HUES6 (cell line): Measurements from ENCODE around the gene CUX1.
A peak's percentile ranks its signal among the peaks of the same experiment; 100 is the strongest.
"Not testable (repeated sequence)": the region's sequence is repeated elsewhere in the genome, so short reads cannot be mapped to it uniquely, and the experiment has no call there.

Experiments
- H3K27ac ChIP-seq: 2 replicates; pipeline ENCODE4 v1.7.0; 2013; ENCODE audit warnings: low read depth, mild to moderate bottlenecking, low read length, inconsistent platforms
- H3K27me3 ChIP-seq: 2 replicates; pipeline ENCODE4 v1.6.1; 2013; ENCODE audit warnings: low read length; ENCODE audit not compliant: control insufficient read depth, insufficient read depth
- H3K36me3 ChIP-seq: 2 replicates; pipeline ENCODE4 v1.6.1; 2013; ENCODE audit warnings: low read length; ENCODE audit not compliant: control insufficient read depth, insufficient read depth
- H3K4me1 ChIP-seq: 2 replicates; pipeline ENCODE4 v1.6.1; 2013; ENCODE audit warnings: low read length; ENCODE audit not compliant: control insufficient read depth, insufficient read depth
- H3K4me3 ChIP-seq: 2 replicates; pipeline ENCODE4 v1.5.1; 2013; ENCODE audit warnings: low read depth, low read length
- H3K9ac ChIP-seq: one replicate; pipeline ENCODE4 v1.6.1; 2013; ENCODE audit warnings: mild to moderate bottlenecking, low read length
- H3K9me3 ChIP-seq: 2 replicates; pipeline ENCODE4 v1.6.1; 2013; ENCODE audit warnings: low read depth, low read length; ENCODE audit not compliant: control insufficient read depth, insufficient read depth

CUX1 gene

GRCh38 chr7:102120666-102121195 lies 303.3 kb downstream of the CUX1 start:
- H3K36me3 ChIP-seq: peaks cover 25% of the 10 kb centered on the region

DNA sequence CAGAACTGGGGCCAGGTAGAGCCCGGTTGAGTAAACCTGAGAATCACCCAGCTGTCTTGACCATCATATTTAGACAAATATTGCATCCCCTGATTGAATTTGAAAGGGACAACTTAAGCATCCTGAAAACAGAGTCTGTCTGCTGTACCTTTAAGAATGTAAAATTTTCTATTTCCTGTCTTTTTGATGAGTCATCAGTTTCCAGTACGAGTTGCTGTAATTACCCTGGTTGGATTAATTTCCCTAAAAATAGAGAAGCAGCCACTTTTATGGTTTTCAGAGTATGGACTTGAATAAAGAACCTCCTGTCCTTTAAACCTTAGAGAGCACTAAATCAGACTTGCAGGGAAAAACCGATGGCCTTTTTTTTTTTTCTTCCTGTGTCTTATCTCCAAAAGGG lies 304.6 kb downstream of the CUX1 start:
- Histone ChIP-seq H3K9me3 (no peaks in the 10 kb centered on the region; the same call in 1 of the 2 replicates), H3K9ac (no peak overlapping the region), H3K4me1 (peaks cover 25% of the 10 kb centered on the region), H3K27me3 (no peaks in the 10 kb centered on the region), H3K4me3 (no peak overlapping the region), H3K36me3 (peaks cover 21% of the 10 kb centered on the region), H3K27ac (peak overlapping the region; percentile 54; the same call in 1 of the 2 replicates)

More at GRCh38 chr7:102120666-102121195, 303.3 kb downstream of the CUX1 start:
- Histone ChIP-seq H3K27me3 (no peaks in the 10 kb centered on the region), H3K4me3 (no peak overlapping the region), H3K9ac (no peak overlapping the region), H3K9me3 (no peaks in the 10 kb centered on the region), H3K4me1 (peaks cover 25% of the 10 kb centered on the region), H3K27ac (no peak overlapping the region)

DNA sequence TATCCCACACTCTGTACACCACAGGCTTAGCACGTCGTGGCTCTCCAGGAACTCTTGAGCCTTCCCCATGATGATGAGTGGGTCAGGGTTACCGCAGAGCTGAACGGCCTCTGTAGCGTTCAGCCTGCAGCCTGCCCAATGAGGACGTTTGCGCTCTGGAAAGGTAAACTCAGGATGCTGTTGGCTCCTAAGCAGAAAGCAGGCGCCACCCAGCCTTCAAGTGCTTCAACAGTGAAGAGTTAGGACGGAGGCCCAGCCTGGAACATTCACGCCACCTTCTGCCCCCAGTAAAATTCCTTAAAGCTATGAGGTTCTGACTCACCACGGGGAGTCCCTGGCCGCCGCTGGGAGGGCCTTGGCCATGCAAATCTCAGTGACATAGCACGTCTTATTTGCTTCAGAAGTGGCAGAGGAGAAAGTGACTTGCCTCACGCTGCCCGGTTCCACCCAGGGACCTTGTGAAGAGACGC lies 307.7 kb downstream of the CUX1 start:
- H3K36me3 ChIP-seq: peaks cover 7% of the 10 kb centered on the region
- no peak overlapping the region for H3K4me3 ChIP-seq
- H3K27me3 ChIP-seq: no peaks in the 10 kb centered on the region
- peak overlapping the region; percentile 50 for H3K9ac ChIP-seq
- no peaks in the 10 kb centered on the region; the same call in 1 of the 2 replicates for H3K9me3 ChIP-seq
- peaks cover 25% of the 10 kb centered on the region for H3K4me1 ChIP-seq
- H3K27ac ChIP-seq: peak overlapping the region; percentile 26; the same call in 1 of the 2 replicates

DNA sequence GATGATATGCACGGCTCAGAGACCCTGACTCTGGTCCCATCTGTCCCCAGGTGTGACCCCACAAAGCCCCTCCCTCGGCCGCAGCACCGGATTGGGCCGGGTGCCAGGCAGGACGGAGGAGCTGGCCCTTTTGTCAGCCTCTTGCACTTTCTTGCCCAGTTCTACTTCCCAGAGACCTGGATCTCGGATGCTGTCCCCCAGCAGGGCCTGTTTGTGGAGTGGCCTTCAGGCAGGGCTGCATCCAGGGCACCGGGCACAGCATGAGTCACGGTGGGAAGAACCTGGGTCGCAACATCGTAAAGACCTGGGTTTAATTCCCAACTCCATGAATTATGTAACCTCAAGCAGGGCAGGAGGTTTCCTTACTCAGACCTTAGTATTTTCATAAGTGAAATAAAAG lies 310.9 kb downstream of the CUX1 start:
- Histone ChIP-seq H3K4me1 (peaks cover 17% of the 10 kb centered on the region), H3K36me3 (peaks cover 7% of the 10 kb centered on the region; the same call in 1 of the 2 replicates), H3K27me3 (no peaks in the 10 kb centered on the region), H3K27ac (no peak overlapping the region), H3K9ac (no peak overlapping the region), H3K9me3 (no peaks in the 10 kb centered on the region; the same call in 1 of the 2 replicates), H3K4me3 (no peak overlapping the region)

GRCh38 chr7:102129636-102130370 lies 312.4 kb downstream of the CUX1 start:
- no peak overlapping the region for H3K9ac ChIP-seq
- H3K36me3 ChIP-seq: peaks cover 7% of the 10 kb centered on the region; the same call in 1 of the 2 replicates
- no peak overlapping the region; the same call in 1 of the 2 replicates for H3K27ac ChIP-seq
- H3K27me3 ChIP-seq: no peaks in the 10 kb centered on the region
- H3K4me1 ChIP-seq: peaks cover 10% of the 10 kb centered on the region
- no peaks in the 10 kb centered on the region; the same call in 1 of the 2 replicates for H3K9me3 ChIP-seq
- no peak overlapping the region for H3K4me3 ChIP-seq

DNA sequence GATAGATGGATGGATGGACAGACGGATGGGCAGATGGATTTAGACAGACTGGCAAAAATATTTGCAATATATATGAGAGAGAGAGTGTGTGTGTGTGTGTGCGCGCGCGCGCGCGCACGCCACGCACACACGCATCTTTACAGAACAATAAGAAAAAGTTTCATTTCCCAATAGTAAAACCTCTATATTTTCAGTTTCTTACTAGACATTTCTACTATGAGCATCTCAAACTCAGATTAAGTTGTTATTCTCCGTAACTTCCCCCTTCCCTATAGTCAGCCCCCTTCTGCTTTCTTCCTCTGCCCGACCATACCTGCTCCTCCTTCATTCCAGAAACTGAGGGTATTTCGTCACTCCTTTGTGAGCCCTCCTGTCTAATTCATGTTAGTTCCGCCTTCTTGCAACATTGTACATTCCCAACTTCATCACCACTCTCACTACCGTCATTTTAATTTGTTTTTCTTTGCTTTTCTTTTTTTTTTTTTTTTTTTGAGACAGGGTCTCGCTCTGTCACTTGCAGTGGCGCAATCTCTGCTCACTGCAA lies 314.9 kb downstream of the CUX1 start:
- H3K27ac ChIP-seq: no peak overlapping the region
- H3K36me3 ChIP-seq: no peaks in the 10 kb centered on the region; the same call in 1 of the 2 replicates
- no peak overlapping the region for H3K9ac ChIP-seq
- H3K9me3 ChIP-seq: no peaks in the 10 kb centered on the region
- H3K4me3 ChIP-seq: no peak overlapping the region
- no peaks in the 10 kb centered on the region for H3K27me3 ChIP-seq
- H3K4me1 ChIP-seq: 0 out of 2 replicates have a peak, but pooled peaks cover 3% of the 10 kb centered on the region

DNA sequence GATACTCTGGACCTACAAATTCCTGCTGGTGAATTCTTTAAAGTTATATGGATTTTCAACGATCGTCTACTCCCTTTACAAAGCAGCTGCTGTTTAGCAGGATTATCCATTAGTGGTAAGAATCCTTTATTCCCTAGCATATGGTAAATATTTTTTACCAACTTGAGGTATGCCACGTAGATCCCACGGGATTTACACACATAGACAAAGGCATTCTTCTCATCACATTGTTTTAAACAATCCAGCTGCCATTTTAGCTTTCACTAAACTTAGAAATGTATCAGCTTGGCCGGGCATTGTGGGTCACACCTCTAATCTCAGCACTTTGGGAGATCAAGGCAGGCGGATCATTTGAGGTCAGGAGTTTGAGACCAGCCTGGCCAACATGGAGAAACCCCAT lies 321.2 kb downstream of the CUX1 start:
- H3K9me3 ChIP-seq: no peaks in the 10 kb centered on the region
- H3K4me1 ChIP-seq: no peaks in the 10 kb centered on the region
- H3K36me3 ChIP-seq: peaks cover 12% of the 10 kb centered on the region
- H3K27ac ChIP-seq: no peak overlapping the region
- H3K4me3 ChIP-seq: no peak overlapping the region
- H3K27me3 ChIP-seq: no peaks in the 10 kb centered on the region
- no peak overlapping the region for H3K9ac ChIP-seq

DNA sequence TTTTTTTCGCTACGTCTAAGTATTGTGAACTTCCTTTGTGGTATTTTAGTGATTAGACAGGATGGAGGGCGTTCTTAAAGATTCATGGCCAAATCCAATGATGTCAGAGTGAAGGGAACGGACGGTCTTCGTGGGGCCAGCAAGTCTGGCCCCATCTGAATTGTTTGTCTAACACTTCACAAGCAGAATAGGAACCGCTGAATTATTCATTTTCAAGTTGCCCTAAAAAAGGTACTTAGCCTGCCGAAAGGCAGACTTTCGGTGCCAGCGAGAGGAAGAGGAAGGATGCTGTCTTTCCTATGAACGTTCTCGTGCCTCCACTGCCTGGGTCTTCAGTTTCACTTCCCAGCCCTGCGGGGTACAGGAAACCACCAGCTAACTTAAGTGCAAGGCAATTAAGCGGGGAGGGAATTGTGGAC lies 323.5 kb downstream of the CUX1 start:
- Histone ChIP-seq H3K36me3 (peaks cover 12% of the 10 kb centered on the region), H3K4me1 (no peaks in the 10 kb centered on the region), H3K9ac (no peak overlapping the region), H3K4me3 (no peak overlapping the region), H3K27me3 (no peaks in the 10 kb centered on the region), H3K27ac (no peak overlapping the region), H3K9me3 (no peaks in the 10 kb centered on the region)

- H3K36me3 ChIP-seq: peaks cover 12% of the 10 kb centered on the region
- H3K9me3 ChIP-seq, H3K4me1 ChIP-seq, H3K27ac ChIP-seq, H3K9ac ChIP-seq, H3K4me3 ChIP-seq, H3K27me3 ChIP-seq: not testable (repeated sequence)
Observed at GRCh38 chr7:102142433-102142832, 325.0 kb downstream of the CUX1 start.

DNA sequence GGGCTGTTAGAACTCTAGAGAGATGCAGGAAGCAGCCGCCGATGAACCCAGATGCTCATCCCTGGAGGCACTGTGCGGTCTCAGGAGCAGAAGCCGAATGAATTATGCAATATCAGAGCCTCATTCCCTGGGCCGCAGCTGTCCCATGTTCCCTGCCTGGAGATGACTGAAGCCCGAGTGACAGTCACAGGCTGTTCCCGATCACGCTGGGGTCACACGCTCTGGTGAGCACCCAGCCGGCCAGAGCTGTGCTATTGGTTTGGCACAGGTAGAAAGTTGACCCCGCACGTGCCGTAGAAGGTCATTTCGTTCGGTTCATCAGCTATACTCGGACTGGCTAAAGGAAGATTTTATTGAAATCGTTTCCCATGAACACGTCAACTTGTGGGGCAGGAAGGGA lies 328.7 kb downstream of the CUX1 start:
- H3K4me3 ChIP-seq: no peak overlapping the region
- H3K36me3 ChIP-seq: peaks cover 3% of the 10 kb centered on the region
- 0 out of 2 replicates have a peak, but pooled peaks cover 3% of the 10 kb centered on the region for H3K4me1 ChIP-seq
- no peaks in the 10 kb centered on the region for H3K9me3 ChIP-seq
- H3K27ac ChIP-seq: no peak overlapping the region
- no peaks in the 10 kb centered on the region for H3K27me3 ChIP-seq
- H3K9ac ChIP-seq: no peak overlapping the region

DNA sequence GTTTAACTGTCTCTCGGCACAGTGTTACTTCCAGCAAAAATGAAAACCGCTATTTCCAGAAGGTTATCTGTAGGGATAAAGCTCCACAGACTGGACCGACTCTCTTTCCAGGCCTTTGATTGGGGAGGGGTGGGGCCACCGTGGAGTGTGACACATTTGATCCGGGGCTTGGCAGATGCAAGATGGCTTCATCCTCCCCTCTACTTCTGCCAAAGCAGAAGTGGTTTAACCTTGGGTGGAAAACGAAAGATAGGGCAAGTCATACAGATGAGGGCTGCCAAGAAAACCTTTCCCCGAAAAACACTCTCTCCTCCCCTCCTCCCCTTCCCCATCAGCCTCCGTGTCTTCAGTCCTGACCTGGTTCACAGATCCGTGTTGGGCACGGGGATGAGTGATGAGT lies 329.6 kb downstream of the CUX1 start:
- Histone ChIP-seq H3K9me3 (no peaks in the 10 kb centered on the region), H3K27ac (no peak overlapping the region), H3K4me1 (peaks cover 7% of the 10 kb centered on the region; the same call in 1 of the 2 replicates), H3K27me3 (no peaks in the 10 kb centered on the region), H3K36me3 (peaks cover 3% of the 10 kb centered on the region), H3K4me3 (no peak overlapping the region), H3K9ac (no peak overlapping the region)
